ENCODE data around the gene S100A6.
"Not testable (repeated sequence)": the region's sequence is repeated elsewhere in the genome, so short reads cannot be mapped to it uniquely, and the experiment has no call there.

S100A6 gene

DNA sequence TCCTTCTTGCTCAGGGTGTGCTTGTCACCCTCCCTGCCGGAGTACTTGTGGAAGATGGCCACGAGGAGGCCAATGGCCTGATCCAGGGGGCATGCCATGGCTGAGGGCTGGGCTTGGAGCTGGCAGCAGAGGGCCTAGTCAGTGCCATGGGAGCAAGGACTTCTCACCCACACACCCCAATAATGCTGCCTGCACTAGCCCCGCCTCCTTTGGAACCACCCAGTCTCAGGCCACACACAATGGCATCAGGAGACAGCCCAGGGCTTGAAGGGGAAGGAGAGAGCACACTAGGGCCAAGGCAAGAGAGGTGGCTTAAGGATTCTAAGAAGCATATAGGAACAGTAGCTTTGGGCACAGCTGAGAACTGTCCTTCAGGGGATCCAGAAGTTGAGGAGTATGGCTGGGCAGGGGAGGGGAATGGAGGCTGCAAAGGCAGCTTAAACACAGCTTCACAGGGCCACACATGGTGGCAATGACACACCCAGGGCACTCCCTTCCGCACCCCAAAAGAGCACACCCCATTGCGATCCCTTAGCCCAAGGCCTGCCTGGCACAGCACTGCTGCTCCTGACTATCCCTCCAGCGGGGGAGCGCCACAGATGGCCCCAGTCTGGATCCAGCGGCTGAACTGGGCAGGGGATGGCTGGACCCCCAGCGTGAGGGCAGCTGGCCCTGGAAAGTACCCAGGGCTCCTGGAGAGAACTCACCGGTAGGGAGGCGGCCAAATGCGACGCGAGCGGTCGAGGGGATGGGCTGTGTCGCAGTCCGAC is at the start of gene S100A6:
Gene S100A6, minus strand, starts transcription at position 750 of the 770 bp plus-strand sequence. Its CDS starts 652 bp downstream, at position 98.
- DNase-seq (ENCODE audit: low spot score) = peak; percentile 49

DNA sequence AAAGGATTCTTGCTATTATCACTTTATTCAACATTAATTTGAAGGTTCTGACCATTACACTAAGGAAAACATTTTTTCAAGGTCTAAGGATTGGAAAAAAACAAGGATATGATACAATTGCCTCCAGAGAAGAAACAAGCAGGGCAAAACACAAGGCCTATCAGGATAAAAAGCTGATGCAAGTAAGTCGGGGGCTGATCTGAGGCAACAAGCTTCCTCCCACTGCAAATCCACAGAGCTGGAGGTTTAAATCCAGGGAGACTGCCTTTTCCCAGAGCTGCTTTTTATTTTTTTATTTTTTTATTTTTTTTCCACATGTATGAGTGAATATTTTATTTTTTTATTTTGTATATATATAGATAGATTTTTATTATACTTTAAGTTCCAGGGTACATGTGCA is 49.2 kb upstream of the S100A6 start:
- no peak for DNase-seq (ENCODE audit: low spot score)

DNA sequence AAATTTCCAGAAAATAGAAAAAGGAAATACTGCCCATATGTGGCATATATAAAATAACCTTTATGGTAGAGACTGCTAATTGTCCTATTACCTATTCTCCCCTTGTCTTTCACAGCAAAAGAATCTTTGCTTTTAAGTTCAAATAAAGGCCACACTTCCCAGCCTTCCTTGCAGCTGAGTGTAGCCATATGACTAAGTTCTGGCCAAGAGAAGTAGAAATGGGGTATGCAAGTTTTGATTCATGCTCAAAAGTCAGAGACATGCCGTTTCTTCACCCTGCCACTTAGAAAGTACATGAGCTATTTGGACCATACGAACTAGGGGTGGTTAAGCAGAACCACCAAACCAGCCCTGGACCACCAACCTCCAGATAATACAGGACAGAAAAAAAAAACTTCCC is 48.2 kb upstream of the S100A6 start:
- DNase-seq (ENCODE audit: low spot score) = no peak

DNA sequence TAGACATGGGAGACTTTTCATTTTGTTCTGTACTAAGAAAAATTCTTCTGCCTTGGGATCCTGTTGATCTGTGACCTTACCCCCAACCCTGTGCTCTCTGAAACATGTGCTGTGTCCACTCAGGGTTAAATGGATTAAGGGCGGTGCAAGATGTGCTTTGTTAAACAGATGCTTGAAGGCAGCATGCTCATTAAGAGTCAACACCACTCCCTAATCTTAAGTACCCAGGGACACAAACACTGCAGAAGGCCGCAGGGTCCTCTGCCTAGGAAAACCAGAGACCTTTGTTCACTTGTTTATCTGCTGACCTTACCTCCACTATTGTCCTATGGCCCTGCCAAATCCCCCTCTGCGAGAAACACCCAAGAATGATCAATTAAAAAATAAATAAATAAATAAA is 47.7 kb upstream of the S100A6 start:
- DNase-seq (ENCODE audit: low spot score) = not testable (repeated sequence)

DNA sequence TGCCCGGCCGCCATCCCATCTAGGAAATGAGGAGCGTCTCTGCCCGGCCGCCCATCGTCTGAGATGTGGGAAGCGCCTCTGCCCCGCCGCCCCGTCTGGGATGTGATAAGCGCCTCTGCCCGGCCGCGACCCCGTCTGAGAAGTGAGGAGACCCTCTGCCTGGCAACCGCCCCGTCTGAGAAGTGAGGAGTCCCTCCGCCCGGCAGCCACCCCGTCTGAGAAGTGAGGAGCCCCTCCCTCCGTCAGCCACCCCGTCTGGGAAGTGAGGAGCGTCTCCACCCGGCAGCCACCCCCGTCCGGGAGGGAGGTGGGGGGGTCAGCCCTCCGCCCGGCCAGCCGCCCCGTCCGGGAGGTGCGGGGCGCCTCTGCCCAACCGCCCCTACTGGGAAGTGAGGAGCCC is 47.0 kb upstream of the S100A6 start:
- not testable (repeated sequence) for DNase-seq (ENCODE audit: low spot score)

DNA sequence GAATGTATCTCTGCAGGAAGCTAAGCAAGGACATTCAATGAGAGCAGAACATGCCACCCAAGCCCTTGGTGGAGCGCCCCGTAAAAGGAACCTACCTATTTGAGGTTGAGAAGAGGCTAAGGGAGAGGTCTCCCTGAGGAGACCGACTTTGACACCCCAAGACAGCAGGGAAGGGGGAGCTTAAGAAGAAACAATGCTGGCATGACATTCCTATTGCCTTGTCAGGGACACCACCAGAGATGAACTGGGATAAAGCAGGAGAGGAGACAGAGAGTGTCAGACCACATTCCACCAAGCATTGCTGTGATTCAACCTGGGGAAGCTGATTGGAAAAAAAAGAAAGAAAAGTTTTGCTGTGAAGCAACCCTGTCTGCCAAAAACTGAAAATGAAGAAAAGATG is 43.1 kb upstream of the S100A6 start:
- peak; percentile 34 for DNase-seq (ENCODE audit: low spot score)

DNA sequence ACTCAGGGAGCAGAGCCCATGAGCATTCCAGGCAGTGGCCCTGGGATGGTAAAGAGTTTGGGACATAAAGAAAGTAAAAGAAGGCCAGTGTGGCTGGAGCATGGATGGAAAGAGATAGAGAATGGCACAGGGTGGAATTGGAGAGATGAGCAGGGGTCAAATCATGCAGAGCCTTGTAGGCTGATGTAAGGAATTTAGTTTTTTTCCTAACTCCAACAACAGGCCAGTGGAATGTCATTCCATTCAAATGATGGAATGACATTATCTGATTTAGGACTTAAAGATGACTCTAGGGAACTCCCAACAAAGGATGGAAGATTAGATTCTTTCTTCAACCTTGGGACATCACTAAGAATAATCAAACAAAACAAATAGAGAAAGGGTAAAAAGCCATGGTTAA is 42.7 kb upstream of the S100A6 start:
- DNase-seq (ENCODE audit: low spot score) = peak; percentile 36

DNA sequence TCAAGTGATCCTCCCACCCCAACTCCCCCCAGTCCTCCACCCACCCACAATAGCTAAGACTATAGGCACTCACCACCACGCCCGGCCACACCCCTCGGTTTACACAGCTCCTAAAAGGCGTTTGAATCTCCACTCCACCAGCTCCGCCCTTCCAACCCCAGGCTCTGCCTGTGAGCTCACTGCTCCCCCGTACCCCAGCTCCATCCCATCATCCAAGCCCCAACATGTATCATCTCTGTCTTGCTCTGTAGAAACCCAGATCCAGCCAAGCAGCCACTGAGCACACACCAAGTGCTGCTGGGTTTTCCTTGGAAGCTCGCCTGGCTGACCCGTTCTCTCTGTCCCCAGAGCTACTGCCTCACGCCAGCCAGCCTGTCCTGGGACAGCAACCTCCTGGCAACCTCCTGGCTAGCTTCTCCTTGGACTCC is 41.8 kb upstream of the S100A6 start:
- DNase-seq (ENCODE audit: low spot score) = no peak

DNA sequence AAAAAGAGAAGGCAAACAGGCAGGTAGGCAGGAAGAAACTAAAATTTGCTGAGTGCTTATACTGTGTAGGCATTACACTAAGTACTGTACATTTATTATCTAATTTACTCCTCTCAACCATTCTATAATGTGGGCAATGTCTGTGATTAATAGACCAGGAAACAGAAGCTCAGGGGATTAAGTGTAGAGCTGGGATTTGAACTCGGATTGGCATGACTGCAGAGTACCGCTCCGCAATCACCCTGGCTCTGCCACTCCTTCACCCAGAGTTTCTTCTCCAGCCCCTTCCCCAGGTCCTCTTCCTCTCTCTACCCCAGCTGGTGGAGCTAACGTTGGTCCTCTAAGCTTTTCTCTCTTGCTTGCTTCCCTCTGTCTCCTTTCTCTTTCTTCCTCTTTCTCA is 41.3 kb upstream of the S100A6 start:
- no peak for DNase-seq (ENCODE audit: low spot score)

DNA sequence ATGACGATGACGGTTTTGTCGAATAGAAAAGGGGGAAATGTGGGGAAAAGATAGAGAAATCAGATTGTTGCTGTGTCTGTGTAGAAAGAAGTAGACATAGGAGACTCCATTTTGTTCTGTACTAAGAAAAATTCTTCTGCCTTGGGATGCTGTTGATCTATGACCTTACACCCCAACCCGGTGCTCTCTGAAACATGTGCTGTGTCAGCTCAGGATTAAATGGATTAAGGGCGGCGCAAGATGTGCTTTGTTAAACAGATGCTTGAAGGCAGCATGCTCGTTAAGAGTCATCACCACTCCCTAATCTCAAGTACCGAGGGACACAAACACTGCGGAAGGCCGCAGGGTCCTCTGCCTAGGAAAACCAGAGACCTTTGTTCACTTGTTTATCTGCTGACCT is 39.7 kb upstream of the S100A6 start:
- not testable (repeated sequence) for DNase-seq (ENCODE audit: low spot score)

DNA sequence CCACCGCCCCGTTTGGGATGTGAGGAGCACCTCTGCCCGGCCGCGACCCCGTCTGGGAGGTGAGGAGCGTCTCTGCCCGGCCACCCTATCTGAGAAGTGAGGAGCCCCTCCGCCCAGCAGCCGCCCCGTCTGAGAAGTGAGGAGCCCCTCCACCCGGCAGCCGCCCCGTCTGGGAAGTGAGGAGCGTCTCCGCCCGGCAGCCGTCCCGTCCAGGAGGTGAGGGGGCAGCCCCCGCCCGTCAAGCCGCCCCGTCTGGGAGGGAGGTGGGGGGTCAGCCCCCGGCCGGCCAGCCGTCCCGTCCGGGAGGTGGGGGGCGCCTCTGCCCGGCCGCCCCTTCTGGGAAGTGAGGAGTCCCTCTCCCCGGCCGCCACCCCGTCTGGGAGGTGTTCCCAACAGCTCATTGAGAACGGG is 39.3 kb upstream of the S100A6 start:
- DNase-seq (ENCODE audit: low spot score) = not testable (repeated sequence)

DNA sequence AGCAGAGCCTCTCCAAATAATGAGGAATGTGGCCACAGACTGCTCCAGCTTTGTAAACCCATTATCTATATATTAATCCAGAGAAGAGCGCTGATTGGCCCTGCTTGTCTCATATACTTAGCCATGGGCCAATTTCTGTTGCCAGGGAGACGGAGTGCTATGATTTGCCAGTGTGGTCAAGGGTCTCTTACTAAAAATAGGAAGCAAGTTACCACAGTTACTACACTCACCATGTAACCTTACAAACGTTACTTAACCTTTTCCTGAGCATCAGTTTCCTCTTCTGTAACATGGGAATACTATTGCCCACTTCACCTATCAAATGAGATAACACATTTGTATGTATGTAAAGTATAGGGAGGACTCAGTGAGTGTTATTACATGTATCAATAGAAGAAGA is 37.6 kb upstream of the S100A6 start:
- DNase-seq (ENCODE audit: low spot score) = no peak

DNA sequence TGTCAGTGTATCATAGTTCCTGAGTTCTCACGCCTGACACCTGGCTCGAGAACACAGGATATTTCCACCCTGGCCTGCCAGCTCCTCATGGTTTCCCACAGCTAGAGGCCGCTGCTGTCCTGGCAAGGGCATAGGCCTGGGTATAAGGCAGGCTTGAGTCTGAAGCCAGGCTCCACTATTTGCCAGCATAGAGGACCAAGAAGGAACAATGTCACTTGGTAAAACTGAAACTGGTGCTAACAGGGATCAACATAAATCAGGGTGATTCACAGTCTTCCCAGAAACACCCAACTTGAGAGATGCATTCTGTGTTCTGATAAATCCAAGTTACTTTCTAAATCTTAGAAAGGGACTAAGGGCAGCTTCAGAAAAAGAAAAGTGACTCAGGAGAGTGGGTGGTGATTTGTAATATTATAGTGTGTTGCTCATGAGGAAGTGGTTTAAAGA is 36.8 kb upstream of the S100A6 start:
- peak; percentile 85 for DNase-seq (ENCODE audit: low spot score)

DNA sequence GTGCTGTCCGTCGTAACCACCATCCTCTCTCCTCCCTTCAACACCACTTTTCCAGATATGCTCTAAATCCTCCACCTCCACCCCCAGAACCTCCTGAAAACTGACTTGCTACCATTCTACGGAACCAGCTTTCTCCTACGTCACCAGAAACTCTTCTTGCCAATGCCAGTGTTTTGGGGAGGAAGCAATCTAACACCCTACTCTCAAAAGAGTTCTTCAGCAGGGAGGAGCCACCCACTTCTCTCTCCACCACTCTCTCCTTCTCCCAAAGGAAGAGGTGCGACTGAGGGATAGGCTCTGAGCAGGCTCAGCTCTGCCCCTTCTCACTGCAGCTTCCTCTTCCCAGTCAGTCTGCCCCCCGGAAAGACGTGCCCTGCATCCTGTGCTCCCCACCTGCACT is 35.9 kb upstream of the S100A6 start:
- no peak for DNase-seq (ENCODE audit: low spot score)

DNA sequence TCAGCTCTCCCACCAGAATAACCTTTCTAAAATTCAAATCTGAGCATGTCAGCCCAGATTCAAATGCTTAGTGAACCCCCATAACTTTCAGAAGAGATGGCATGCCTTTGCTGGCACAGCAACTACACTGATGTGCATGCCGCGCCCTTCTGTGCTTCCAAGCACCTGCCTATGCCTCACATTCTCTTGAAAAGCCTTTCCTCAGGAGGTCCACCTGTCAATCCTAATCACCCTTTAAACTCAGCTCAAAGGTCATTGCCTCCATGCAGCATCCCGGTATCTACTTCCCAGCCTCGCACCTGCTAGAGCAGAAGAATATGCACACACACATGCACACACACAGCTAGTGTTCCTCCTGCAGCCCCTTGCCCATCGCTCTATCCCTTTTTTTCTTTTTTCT is 35.1 kb upstream of the S100A6 start:
- DNase-seq (ENCODE audit: low spot score) = no peak

DNA sequence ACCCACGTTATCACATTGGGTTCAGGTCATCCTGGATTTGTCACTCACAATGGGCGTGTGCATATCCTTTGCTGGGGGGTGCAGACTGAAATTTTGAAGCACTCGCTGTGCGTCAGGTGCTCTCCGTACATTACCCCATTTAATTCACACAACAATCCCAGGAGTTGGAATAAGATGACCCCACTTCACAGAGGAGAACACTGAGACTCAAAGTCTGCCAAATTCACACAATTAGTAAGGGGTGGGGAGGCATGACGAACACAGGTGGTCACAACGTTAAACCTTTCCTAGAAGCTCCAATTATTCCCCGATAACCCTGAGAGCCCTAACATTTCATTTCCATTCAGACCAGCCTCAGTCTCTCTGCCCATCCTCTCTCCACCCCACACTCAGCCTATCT is 33.7 kb upstream of the S100A6 start:
- no peak for DNase-seq (ENCODE audit: low spot score)

DNA sequence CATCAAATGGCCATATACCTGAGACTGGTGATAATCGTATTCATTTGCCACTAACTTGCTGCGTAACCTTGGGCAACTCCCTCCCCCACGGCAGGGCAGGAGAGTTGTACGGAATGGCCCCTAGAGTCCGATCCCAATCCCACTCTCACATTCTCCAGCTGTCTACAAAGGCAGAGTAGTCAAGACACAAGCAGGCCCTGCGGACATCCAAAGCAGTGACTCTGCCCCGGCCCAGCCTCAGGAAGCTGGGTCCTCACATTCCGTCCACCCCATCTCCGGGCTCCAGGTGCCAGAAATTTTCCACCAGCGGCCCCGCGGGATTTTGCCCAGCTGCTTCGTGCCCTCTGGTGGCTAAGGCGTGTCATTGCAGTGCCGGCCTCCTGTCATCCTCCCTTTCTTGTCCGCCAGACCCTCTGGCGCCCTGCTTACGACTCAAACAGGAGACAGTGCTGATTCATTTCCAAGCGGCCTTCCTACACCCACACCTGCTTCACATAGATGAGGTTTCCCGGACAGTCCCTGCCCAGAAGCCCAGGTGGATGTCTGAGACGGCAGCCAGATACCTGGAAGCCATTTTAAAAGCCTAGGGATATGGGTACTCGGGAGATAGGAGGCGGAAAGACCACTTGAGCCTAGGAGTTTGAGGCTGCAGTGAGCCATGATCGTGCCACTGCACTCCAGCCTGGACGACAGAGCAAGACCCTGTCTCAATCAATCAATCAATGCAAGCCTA is 32.7 kb upstream of the S100A6 start:
- DNase-seq (ENCODE audit: low spot score) = peak; percentile 90

DNA sequence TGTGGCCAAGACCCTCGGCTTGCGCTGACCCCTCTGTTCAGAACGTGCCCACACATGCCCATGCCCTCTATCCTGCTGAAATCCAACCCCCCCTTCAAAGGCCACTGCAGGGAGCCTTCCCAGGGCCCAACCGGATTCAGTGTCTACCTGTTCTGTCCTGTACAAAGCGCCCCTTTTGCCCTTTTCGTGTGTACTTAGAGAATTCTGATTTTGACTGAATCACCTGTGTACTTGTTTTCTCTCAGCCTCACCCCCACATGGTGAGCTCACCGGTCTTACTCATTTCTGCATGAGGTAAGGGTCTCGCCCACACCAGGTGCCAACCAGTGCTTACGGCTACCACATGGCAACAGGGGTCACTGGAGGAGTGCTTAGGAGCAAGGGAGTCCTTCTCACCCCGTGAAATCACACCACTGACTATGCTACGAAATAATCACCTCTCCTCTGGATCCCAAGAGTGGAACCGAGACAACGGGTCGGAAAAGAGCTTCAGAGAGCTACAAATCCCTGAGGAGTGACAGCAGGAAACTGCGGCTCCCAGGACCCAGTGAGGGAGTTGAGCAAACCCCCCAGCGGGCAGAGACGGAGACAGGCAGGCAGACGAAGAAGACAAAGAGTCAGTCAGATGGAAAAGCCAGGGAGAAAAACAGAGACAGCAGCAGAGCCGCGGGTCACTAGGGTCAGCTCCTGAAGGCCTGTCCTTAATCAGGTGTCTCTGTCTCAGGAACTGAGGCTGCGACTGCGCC is 32.0 kb upstream of the S100A6 start:
- DNase-seq (ENCODE audit: low spot score) = no peak

DNA sequence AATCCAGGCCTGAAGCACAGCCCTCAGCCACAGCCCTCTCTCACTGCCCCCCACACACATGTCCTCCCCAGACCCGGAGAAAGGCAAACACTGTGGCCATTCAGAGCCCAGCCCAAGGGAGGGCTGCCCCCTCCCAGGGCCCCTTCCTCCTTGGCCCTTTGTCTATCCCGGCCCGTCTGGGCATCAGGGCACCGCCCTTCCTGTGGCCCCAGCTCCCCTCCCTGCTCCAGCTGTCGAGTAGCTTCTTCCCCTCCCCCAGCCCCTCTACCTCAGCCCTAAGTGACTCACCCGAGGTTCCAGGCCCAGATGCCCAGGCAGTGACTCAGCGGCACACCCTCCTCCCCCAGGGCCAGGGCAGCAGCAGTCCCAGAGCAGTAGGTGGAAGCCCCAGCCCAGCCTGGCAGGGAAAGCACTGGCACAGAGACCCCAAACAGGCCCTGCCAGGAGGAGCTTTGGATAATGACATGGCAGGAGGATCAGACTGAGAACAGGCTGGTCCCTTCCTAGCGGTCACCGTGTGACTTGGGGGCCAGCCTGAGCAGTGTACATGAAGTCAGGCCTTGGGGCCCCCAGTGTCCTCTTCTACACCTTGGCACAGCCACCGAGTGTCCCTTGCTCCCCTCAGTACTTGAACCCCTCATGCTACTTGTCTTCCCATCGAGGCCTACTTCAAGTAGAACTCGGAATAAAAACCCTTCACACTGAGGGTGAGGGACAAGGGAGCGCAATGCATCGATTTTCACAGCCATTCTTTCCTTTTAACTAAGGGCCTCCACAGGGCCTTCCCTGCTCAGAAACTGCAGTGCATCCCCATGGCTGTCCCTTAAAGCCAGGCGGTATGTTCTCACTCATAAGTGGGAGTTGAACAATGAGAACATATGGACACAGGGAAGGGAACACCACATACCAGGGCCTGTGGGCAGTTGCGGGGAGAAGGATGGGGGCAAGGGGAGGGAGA is 30.9 kb upstream of the S100A6 start:
- peak; percentile 98 for DNase-seq (ENCODE audit: low spot score)

DNA sequence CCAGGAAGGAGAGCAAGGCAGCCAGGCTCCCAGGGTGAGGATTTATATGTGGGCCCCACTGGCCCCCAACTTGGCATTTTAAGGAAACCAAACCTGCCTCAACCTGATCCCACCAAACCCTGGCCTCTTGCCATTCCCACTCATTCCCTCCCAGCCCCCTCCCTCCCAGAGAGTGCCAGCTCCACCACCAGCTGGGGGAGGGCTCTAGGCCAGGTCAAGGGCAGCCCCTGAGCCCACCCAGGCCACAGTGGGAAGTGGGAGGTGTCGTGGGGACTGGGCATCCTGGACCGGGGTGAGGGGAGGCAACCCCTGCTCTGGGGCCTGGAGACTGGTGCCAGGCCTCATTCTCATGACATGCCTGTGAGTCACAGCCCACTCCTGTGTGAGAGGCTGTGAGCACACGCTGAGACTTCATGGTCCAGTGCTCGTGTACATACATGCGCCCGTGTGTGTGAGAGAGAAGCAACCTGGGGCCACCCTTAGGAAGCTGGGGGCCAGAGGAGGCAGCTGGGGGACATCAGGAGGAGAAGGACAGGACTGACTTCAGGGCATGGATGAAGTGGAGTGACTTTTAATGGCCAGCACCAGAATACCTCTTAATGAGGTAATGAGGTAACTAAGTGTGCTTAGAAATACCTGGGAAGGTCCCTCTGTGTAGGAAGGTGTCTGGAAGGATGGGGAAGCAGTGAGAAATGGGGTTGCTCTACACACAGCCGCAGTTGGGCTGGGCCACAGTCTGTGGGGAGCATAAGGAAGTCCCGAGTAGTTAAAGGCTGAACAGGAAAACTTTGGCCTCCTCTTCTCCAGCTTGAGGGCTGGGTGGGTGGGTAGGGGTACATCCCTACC is 30.0 kb upstream of the S100A6 start, which contains the start of gene S100A2:
Gene S100A2, minus strand, starts transcription at position 316 of the 846 bp plus-strand sequence. CDS start 1,967 bp downstream, outside the sequence.
- DNase-seq (ENCODE audit: low spot score) = peak; percentile 92
